Gastrocnemius medialis (tissue), 4 donors: ENCODE results near the gene YWHAE.

Experiments
- POLR2A ChIP-seq, 2 donors: fragments of 450-650 bp; IDR thresholded peaks; one replicate each; pipeline ENCODE4 v1.6.1; 2017; ENCODE audit warnings: antibody characterized with exemption in 2 of 2, mild to moderate bottlenecking in 2 of 2, moderate library complexity in 2 of 2
- TF ChIP-seq, protein P1 (sequence below), 5 experiments: fragments of 450-650 bp in 3 of 5; fragments of 200-600 bp in 2 of 5; sonication (generic) in 2 of 5; IDR thresholded peaks in 4 of 5; conservative IDR thresholded peaks in 1 of 5; 1 replicate in 4 of 5; 2 replicates in 1 of 5; pipeline ENCODE4 v1.5.1; 2016 to 2019; ENCODE audit warnings: antibody characterized with exemption in 5 of 5, mild to moderate bottlenecking in 3 of 5, moderate library complexity in 3 of 5

DNA sequence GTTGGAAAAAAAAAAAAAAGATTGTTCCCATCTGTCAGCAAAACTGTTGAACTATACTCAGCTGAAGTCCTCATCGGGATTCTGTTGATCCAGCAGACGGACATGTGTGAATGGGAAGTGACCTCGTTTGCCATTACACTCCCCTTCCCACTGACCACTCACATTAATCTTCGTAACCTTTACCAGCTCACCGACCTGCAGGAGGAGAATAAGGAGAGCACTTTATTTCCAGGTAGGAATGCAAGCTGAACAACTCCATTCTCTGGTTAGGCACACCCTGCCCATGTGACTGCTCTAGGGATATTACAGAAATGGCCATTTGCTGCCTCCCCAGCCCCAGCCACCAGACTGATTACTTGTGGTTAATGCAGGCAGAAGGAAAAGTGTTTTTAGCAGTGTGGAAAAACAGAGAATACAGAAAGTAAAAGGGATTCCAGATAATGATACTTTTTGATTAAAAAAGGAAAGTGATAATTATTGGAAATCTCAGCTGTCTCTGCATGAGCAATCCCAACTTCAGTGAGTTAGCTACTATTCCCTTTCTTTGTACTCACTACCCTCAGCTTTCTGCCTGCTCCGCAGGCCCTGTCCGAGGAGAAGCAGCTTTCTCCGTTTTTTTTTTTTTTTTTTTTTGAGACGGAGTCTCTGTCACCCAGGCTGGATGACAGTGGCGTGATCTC, 23.6 kb upstream of the YWHAE start:
- TF ChIP-seq, protein P1, sequence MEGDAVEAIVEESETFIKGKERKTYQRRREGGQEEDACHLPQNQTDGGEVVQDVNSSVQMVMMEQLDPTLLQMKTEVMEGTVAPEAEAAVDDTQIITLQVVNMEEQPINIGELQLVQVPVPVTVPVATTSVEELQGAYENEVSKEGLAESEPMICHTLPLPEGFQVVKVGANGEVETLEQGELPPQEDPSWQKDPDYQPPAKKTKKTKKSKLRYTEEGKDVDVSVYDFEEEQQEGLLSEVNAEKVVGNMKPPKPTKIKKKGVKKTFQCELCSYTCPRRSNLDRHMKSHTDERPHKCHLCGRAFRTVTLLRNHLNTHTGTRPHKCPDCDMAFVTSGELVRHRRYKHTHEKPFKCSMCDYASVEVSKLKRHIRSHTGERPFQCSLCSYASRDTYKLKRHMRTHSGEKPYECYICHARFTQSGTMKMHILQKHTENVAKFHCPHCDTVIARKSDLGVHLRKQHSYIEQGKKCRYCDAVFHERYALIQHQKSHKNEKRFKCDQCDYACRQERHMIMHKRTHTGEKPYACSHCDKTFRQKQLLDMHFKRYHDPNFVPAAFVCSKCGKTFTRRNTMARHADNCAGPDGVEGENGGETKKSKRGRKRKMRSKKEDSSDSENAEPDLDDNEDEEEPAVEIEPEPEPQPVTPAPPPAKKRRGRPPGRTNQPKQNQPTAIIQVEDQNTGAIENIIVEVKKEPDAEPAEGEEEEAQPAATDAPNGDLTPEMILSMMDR (IDR thresholded peaks at IDR 0.05 in 4 of 5, conservative IDR thresholded peaks at IDR 0.05 in 1 of 5): no peak
- no peak for TF ChIP-seq POLR2A (IDR thresholded peaks at IDR 0.05)
